ENCODE results near the gene DSCAM. TPM values are rescaled to one million over a fixed set of nuclear protein-coding genes. Genes with fewer than 3 reads are reported as not detected.

DSCAM gene
- total RNA-seq = under 0.01 and 0.18 TPM in 2 replicates

GRCh38 chr21:40846587-40847411, at the start of gene DSCAM:
Gene DSCAM, minus strand, starts transcription at chr21:40847158. Its CDS starts 497 bp downstream, at chr21:40846661.

